ENCODE results near the gene VAT1L.

Gene VAT1L

DNA sequence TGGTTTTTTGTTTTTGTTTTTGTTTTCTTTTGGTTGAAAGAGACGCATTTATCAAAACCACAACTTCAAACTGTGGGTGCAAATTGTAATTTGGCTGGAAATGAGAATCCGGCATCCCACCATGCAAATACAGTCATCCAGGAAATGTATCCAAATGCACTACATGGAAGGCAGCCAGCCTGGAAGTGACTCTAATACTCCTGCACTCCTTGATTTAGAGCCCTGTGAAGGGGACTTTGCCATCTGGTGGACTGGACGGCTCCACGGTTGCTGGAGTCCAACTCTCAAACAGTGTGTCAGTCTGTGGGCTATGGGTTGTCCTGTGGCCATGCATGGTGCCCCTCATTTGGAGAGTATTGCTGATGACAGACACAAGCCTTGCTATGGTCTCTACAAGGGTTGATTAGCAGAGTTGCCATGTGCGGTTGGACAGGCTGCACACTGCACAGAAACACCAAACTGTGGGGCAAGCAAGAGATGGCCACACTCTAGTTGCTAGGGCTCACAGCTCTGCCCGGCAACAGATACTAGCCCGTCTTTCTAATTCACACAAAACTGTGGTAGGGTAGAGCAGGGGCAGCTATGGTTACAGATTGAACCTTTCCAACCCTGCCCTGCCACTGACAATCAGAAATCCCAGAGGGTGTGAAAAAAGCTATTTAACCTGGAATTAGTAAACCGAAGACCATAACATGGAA, 62.4 kb downstream of the VAT1L start:
- no peaks in the 10 kb centered on the region for H3K27me3 ChIP-seq (ENCODE audit: insufficient read depth, low read length)
- H3K27ac ChIP-seq (ENCODE audit: low read depth, low read length), result no peak overlapping the region
- H3K9ac ChIP-seq (ENCODE audit: low read depth, low read length), result no peak overlapping the region
- H3K36me3 ChIP-seq (ENCODE audit: insufficient read depth, low read length), result peaks cover 24% of the 10 kb centered on the region; the same call in 1 of the 2 replicates
- peaks cover 6% of the 10 kb centered on the region; the same call in 1 of the 2 replicates for H3K4me1 ChIP-seq (ENCODE audit: insufficient read depth, low read length)
- WGBS, result 95% methylated on average over 8 of the region's 8 CpGs
- H3K4me3 ChIP-seq (ENCODE audit: low read length), result no peak overlapping the region
- no peaks in the 10 kb centered on the region for H3K9me3 ChIP-seq (ENCODE audit: insufficient read depth, low read depth, low read length)

DNA sequence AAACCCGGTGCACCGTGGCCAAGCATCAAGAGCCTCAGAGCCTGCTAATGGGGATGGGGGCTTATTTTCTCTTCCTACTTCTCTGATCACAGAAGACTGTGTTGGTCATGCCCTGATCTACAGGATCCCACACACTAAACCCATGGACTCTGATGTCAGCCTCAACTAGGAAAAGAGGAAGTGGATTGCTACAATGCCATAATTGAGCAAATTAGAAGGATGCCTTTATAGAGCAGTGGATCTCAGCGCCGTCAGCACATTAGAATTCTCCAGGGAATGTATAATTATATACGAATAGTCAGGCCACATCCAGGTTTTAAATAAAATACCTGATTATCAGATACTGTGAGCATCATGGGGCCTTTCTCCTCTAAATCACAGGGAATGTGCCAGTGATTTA, 64.8 kb downstream of the VAT1L start:
- no peaks in the 10 kb centered on the region for H3K9me3 ChIP-seq (ENCODE audit: insufficient read depth, low read depth, low read length)
- H3K27ac ChIP-seq (ENCODE audit: low read depth, low read length), result no peak overlapping the region
- no peaks in the 10 kb centered on the region for H3K27me3 ChIP-seq (ENCODE audit: insufficient read depth, low read length)
- peaks cover 27% of the 10 kb centered on the region for H3K4me1 ChIP-seq (ENCODE audit: insufficient read depth, low read length)
- no peak overlapping the region for H3K9ac ChIP-seq (ENCODE audit: low read depth, low read length)
- H3K4me3 ChIP-seq (ENCODE audit: low read length), result no peak overlapping the region
- peaks cover 19% of the 10 kb centered on the region; the same call in 1 of the 2 replicates for H3K36me3 ChIP-seq (ENCODE audit: insufficient read depth, low read length)
- 95% methylated on average over 4 of the region's 5 CpGs for WGBS

DNA sequence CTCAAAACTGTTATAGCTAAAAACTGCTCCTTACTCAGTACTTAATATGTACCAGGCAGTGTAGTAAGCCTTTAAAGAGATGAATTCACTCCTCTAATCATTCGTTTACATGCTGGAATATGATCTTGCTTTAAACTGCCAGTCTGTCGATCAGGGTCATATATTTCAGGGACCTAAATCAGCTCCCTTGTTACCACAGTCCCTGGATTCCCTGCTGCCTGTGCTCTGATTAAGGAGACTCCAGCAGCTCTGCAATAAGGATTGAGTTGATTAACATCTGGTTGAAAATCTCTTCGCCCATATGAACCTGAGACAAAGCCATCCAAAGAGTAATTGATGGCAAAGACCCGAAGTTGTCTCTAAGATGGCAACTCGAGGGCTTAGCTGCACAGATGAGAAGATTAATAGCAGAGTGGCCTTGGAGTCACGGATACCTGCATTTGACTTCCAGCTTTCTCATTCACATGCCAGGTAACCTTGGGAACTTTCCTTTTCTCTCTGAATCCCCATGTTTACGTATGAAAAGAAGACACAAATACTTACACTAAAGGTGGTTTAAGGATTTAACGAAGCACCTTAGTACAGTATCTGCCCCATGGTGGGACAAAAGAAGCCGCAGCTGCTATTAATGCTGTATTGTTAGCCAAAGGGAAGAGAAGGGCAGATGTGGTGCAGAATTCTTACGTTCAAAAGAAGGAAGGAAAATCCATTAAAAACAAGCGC, 68.2 kb downstream of the VAT1L start:
- peak overlapping the region; percentile 78 for H3K27ac ChIP-seq (ENCODE audit: low read depth, low read length)
- no peak overlapping the region; the same call in 1 of the 2 replicates for H3K4me3 ChIP-seq (ENCODE audit: low read length)
- H3K36me3 ChIP-seq (ENCODE audit: insufficient read depth, low read length), result peaks cover 5% of the 10 kb centered on the region; the same call in 1 of the 2 replicates
- 0 out of 2 replicates have a peak overlapping the region, but pooled peaks have one; percentile 2 for H3K9ac ChIP-seq (ENCODE audit: low read depth, low read length)
- 61% methylated on average over 11 of the region's 11 CpGs for WGBS
- no peaks in the 10 kb centered on the region for H3K27me3 ChIP-seq (ENCODE audit: insufficient read depth, low read length)
- no peaks in the 10 kb centered on the region for H3K9me3 ChIP-seq (ENCODE audit: insufficient read depth, low read depth, low read length)
- H3K4me1 ChIP-seq (ENCODE audit: insufficient read depth, low read length), result peaks cover 29% of the 10 kb centered on the region

DNA sequence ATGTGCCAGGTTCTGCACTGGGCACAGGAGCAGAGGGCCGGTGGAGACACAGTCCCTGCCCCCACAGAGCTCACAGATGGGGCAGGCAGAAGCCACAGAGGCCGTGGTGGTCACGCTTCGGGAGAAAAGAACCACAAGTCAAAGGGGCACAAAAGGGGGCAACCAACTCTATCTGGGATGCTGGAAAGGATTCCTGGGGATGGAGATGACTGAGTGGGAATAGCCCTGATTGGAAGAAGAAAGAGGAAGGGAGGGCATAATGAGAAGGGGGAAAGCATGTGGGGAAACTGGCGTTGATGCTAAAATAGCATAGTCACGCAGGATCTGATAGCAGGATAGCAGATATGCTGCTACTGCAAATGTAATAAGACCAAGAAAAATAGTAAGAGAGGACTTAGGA, 69.7 kb downstream of the VAT1L start:
- Histone ChIP-seq H3K9me3 (ENCODE audit: insufficient read depth, low read depth, low read length) (no peaks in the 10 kb centered on the region), H3K4me1 (ENCODE audit: insufficient read depth, low read length) (peaks cover 29% of the 10 kb centered on the region), H3K4me3 (ENCODE audit: low read length) (no peak overlapping the region), H3K36me3 (ENCODE audit: insufficient read depth, low read length) (peaks cover 10% of the 10 kb centered on the region), H3K9ac (ENCODE audit: low read depth, low read length) (no peak overlapping the region), H3K27me3 (ENCODE audit: insufficient read depth, low read length) (no peaks in the 10 kb centered on the region), H3K27ac (ENCODE audit: low read depth, low read length) (no peak overlapping the region)
- WGBS, result 95% methylated on average over 6 of the region's 6 CpGs

DNA sequence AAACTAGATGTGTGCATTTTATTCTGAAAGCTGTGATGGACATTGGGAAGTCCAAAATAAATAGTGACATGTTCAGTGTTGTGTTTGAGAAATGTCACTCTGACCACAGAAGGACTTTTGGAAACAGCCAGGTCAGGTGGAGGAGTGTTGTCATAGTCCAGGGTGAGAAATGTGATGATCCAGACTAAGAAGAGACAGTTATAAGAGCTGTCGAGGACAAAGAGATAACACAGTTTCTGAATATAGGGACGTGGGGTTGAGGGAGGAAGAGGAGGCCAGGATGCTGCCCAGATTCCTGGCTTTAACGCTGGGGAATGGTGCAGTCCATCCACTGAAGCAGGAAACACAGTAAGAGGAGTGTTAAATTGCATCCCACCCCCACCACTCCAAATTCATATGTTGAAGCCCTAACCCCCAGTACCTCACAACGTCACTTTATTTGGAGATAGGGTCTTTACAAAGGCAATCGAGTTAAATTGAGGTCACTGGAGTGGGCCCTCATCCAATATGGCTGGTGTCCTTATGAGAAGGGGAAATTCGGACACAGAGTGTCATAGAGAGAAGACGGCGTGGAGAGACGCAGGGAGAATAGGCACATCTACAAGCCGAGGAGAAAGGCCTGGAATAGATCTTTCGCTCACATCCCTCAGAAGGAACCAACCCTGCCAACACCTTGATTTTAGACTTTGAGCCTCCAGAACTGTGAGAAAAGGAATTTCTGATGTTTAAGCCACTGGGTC, 71.3 kb downstream of the VAT1L start:
- Histone ChIP-seq H3K36me3 (ENCODE audit: insufficient read depth, low read length) (peaks cover 21% of the 10 kb centered on the region), H3K4me1 (ENCODE audit: insufficient read depth, low read length) (peaks cover 23% of the 10 kb centered on the region), H3K9ac (ENCODE audit: low read depth, low read length) (no peak overlapping the region), H3K9me3 (ENCODE audit: insufficient read depth, low read depth, low read length) (no peaks in the 10 kb centered on the region), H3K27me3 (ENCODE audit: insufficient read depth, low read length) (no peaks in the 10 kb centered on the region), H3K4me3 (ENCODE audit: low read length) (no peak overlapping the region), H3K27ac (ENCODE audit: low read depth, low read length) (no peak overlapping the region)
- 92% methylated on average over 11 of the region's 11 CpGs for WGBS

DNA sequence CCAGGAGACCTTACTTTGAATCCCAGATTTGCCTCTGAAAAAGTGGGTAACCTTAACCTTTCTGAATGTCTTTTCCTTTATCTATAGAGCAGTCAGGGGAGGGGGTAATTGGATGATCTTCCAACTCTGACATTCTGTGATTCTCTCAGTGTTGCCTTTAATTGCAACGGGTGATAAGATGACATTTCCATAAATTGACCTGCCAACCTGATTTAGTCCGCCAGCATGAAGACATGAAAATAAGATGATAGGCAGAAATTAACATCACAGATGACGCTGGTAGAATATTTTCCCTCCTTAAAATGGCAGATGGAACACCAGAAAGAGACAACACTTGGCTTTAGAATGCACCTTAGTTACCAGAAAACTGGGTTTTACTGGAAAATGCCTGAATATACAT, 72.6 kb downstream of the VAT1L start:
- no peaks in the 10 kb centered on the region for H3K27me3 ChIP-seq (ENCODE audit: insufficient read depth, low read length)
- 98% methylated on average over 3 of the region's 3 CpGs for WGBS
- H3K9me3 ChIP-seq (ENCODE audit: insufficient read depth, low read depth, low read length), result no peaks in the 10 kb centered on the region
- peaks cover 26% of the 10 kb centered on the region for H3K36me3 ChIP-seq (ENCODE audit: insufficient read depth, low read length)
- no peak overlapping the region for H3K4me3 ChIP-seq (ENCODE audit: low read length)
- no peak overlapping the region for H3K27ac ChIP-seq (ENCODE audit: low read depth, low read length)
- no peak overlapping the region for H3K9ac ChIP-seq (ENCODE audit: low read depth, low read length)
- peaks cover 21% of the 10 kb centered on the region for H3K4me1 ChIP-seq (ENCODE audit: insufficient read depth, low read length)

DNA sequence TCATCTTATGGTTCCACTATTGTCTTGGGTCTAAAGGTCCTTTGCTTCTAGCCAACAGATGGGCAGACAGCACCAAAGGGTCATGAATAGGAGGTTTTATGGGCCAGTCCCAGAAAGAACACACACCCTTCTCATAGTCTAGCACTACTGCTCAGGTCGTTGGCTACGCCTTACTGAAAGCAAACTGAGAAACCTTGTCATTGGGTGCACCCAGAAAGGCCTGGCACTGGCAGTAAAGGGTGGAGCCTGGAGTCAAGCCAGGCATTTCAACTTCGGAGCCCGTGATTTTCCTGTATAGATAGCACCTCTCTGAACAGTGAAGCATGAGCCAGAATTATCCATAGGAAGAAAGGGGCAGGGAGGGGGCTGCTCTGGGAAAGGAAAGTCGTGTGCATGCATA, 74.9 kb downstream of the VAT1L start:
- Histone ChIP-seq H3K4me1 (ENCODE audit: insufficient read depth, low read length) (peaks cover 4% of the 10 kb centered on the region; the same call in 1 of the 2 replicates), H3K27ac (ENCODE audit: low read depth, low read length) (no peak overlapping the region), H3K4me3 (ENCODE audit: low read length) (no peak overlapping the region), H3K9me3 (ENCODE audit: insufficient read depth, low read depth, low read length) (no peaks in the 10 kb centered on the region), H3K27me3 (ENCODE audit: insufficient read depth, low read length) (no peaks in the 10 kb centered on the region), H3K9ac (ENCODE audit: low read depth, low read length) (no peak overlapping the region), H3K36me3 (ENCODE audit: insufficient read depth, low read length) (peaks cover 26% of the 10 kb centered on the region)
- 91% methylated on average over 5 of the region's 5 CpGs for WGBS

DNA sequence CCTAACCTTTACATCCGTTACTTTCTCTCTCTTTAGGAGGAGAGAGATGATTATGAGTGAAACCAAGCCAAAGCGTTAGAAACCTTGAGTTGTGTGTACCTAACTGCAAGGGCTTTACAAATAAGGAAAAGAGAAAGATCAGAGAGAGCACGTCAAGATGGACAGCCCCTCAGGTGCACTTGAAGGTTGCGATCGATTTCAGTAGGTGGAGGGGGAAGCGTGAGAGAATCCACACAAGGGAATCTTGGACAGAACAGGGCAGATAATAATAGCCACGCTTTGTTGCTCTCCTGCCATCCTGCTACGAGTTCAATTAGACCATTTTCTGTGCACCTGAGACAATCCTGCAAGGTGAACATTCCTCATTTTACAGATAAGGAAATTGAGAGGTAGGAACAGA, 78.4 kb downstream of the VAT1L start:
- 0 out of 2 replicates have a peak, but pooled peaks cover 5% of the 10 kb centered on the region for H3K4me1 ChIP-seq (ENCODE audit: insufficient read depth, low read length)
- H3K9ac ChIP-seq (ENCODE audit: low read depth, low read length), result no peak overlapping the region
- no peak overlapping the region for H3K27ac ChIP-seq (ENCODE audit: low read depth, low read length)
- WGBS, result 94% methylated on average over 8 of the region's 8 CpGs
- no peaks in the 10 kb centered on the region for H3K27me3 ChIP-seq (ENCODE audit: insufficient read depth, low read length)
- H3K9me3 ChIP-seq (ENCODE audit: insufficient read depth, low read depth, low read length), result no peaks in the 10 kb centered on the region
- H3K4me3 ChIP-seq (ENCODE audit: low read length), result no peak overlapping the region
- H3K36me3 ChIP-seq (ENCODE audit: insufficient read depth, low read length), result peaks cover 26% of the 10 kb centered on the region

DNA sequence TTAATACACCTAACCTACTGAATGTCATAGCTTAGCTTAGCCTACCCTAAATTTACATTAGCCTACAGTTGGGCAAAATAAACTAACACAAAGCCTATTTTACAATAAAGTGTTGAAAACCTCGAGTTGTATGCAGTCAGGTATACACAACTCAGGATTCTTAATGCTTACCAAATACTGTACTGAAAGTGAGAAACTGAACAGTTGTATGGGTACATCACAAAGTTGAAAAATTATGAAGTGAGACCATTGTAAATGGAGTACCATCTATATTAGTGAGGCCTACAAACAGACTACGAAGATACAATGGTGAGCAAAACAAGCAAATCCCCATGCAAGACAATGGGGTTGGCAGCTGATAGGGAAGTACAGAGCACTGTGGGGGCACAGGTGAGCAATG, 79.7 kb downstream of the VAT1L start:
- Histone ChIP-seq H3K9me3 (ENCODE audit: insufficient read depth, low read depth, low read length) (no peaks in the 10 kb centered on the region), H3K36me3 (ENCODE audit: insufficient read depth, low read length) (peaks cover 21% of the 10 kb centered on the region), H3K27me3 (ENCODE audit: insufficient read depth, low read length) (no peaks in the 10 kb centered on the region), H3K4me3 (ENCODE audit: low read length) (no peak overlapping the region), H3K27ac (ENCODE audit: low read depth, low read length) (no peak overlapping the region), H3K9ac (ENCODE audit: low read depth, low read length) (no peak overlapping the region), H3K4me1 (ENCODE audit: insufficient read depth, low read length) (0 out of 2 replicates have a peak, but pooled peaks cover 5% of the 10 kb centered on the region)
- WGBS, result 100% methylated on average over 2 of the region's 2 CpGs

DNA sequence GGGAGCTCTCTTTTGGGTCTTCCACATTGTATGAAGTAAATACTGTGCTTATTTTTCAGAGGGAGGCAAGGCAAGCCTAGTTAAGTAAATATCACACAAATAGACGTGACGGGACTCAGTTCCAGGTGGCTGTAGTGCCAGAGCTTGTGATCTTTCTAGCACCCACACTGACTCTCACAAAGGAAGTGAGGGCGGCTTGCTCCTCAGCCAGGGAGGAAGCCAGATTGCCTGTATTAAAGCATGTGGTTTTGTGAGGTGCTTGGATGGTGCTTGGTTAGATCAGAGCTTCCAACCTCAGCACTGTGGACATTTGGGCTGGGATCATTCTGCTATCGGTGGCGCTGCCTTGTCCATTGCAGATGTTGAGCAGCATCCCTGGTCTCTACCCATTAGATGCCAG, 80.1 kb downstream of the VAT1L start:
- no peak overlapping the region for H3K27ac ChIP-seq (ENCODE audit: low read depth, low read length)
- 95% methylated on average over 5 of the region's 5 CpGs for WGBS
- no peak overlapping the region for H3K4me3 ChIP-seq (ENCODE audit: low read length)
- H3K9me3 ChIP-seq (ENCODE audit: insufficient read depth, low read depth, low read length), result no peaks in the 10 kb centered on the region
- H3K9ac ChIP-seq (ENCODE audit: low read depth, low read length), result no peak overlapping the region
- 0 out of 2 replicates have a peak, but pooled peaks cover 5% of the 10 kb centered on the region for H3K4me1 ChIP-seq (ENCODE audit: insufficient read depth, low read length)
- peaks cover 17% of the 10 kb centered on the region for H3K36me3 ChIP-seq (ENCODE audit: insufficient read depth, low read length)
- H3K27me3 ChIP-seq (ENCODE audit: insufficient read depth, low read length), result no peaks in the 10 kb centered on the region
